Common myeloid progenitor, CD34-positive (primary cell): ENCODE results near the gene LYPD1.

ENCODE experiments used
- CTCF ChIA-PET: fragments of 350-600 bp; sonication (Branson Sonifier 250); formaldehyde crosslinking; loops from one replicate; lab custom pipeline; 2021; ENCODE audit warnings: antibody characterized with exemption; lab: Charles Lee
- POLR2A ChIA-PET: fragments of 350-600 bp; sonication (Branson Sonifier 250); formaldehyde crosslinking; loops from one replicate; lab custom pipeline; 2021; ENCODE audit warnings: antibody characterized with exemption; lab: Charles Lee
- DNase-seq, 3 donors: peaks; one replicate each; pipeline versions ENCODE4 v3.0.0 to v3.0.0-alpha.2; 2013
- H3K27ac ChIP-seq, 2 experiments: 1 replicate in 1 of 2; 2 replicates in 1 of 2; pipeline ENCODE4 v1.7.0; 2013; ENCODE audit warnings: inconsistent platforms in 2 of 2, low read length in 2 of 2, mild to moderate bottlenecking in 2 of 2, low read depth in 1 of 2, moderate library complexity in 1 of 2; ENCODE audit not compliant: severe bottlenecking in 2 of 2, insufficient read depth in 1 of 2, poor library complexity in 1 of 2
- H3K27me3 ChIP-seq, 5 experiments: replicated peaks in 2 of 5; 1 replicate in 3 of 5; 2 replicates in 2 of 5; pipeline versions ENCODE4 v1.6.1 to v1.7.0; 2013; ENCODE audit warnings: low read length in 4 of 5, mild to moderate bottlenecking in 2 of 5, moderate library complexity in 2 of 5, inconsistent platforms in 1 of 5; ENCODE audit not compliant: insufficient read depth in 5 of 5, control insufficient read depth in 4 of 5
- H3K36me3 ChIP-seq, 4 experiments: 1 replicate in 2 of 4; 2 replicates in 2 of 4; pipeline versions ENCODE4 v1.6.1 to v1.7.0; 2013; ENCODE audit warnings: low read length in 3 of 4, control low read depth in 1 of 4, mild to moderate bottlenecking in 1 of 4; ENCODE audit not compliant: control insufficient read depth in 4 of 4, insufficient read depth in 4 of 4
- H3K4me1 ChIP-seq, 4 experiments: 1 replicate in 3 of 4; 2 replicates in 1 of 4; pipeline versions ENCODE4 v1.6.1 to v1.7.1; 2013; ENCODE audit warnings: low read length in 3 of 4, mild to moderate bottlenecking in 3 of 4, control low read depth in 1 of 4, inconsistent platforms in 1 of 4, moderate library complexity in 1 of 4; ENCODE audit not compliant: control insufficient read depth in 4 of 4, insufficient read depth in 4 of 4; ENCODE audit errors: control extremely low read depth in 1 of 4
- H3K4me3 ChIP-seq, 7 experiments: 1 replicate in 4 of 7; 2 replicates in 3 of 7; pipeline versions ENCODE4 v1.5.1 to v1.7.0; 2013; ENCODE audit warnings: mild to moderate bottlenecking in 7 of 7, low read length in 6 of 7, moderate library complexity in 6 of 7, inconsistent platforms in 2 of 7, low read depth in 2 of 7, control low read depth in 1 of 7; ENCODE audit not compliant: insufficient read depth in 4 of 7, control insufficient read depth in 1 of 7; ENCODE audit errors: extremely low read depth in 1 of 7
- H3K9me3 ChIP-seq, 5 experiments: 1 replicate in 4 of 5; 2 replicates in 1 of 5; pipeline versions ENCODE4 v1.6.1 to v1.7.1; 2013; ENCODE audit warnings: low read length in 4 of 5, mild to moderate bottlenecking in 2 of 5, inconsistent platforms in 1 of 5, low read depth in 1 of 5, moderate library complexity in 1 of 5; ENCODE audit not compliant: control insufficient read depth in 4 of 5, insufficient read depth in 2 of 5; ENCODE audit errors: control extremely low read depth in 1 of 5
- WGBS: methylation state at CpG from one replicate; pipeline ENCODE4 v1.1.5; 2013; ENCODE audit not compliant: insufficient coverage; 5-methylcytosine and 5-hydroxymethylcytosine counted together

The LYPD1 gene

DNA sequence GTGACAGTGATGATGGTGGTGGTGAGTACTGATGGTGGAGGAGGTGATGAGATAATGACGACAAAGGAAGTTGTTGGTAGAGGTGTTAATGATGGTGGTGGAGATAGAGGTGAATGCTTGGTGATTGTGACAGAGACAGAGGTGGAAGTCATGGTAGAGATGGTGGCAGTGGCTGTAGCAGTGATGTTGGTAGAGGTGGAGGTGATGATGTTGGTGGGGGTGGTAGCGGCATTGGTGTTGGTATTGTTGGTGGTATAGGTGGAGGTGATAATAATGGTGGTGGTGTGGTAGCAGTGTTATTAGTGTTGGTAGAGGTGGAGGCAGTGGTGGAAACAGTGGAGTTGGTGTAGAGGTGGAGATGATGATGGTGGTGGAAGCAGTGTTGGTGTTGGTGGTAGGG lies 36.4 kb downstream of the LYPD1 start:
- Histone ChIP-seq H3K4me3 (no peak overlapping the region), H3K36me3 (no peaks in the 10 kb centered on the region), H3K27ac (no peak overlapping the region), H3K9me3 (no peaks in the 10 kb centered on the region), H3K27me3 (peaks cover 0 to 3% (median 0%) of the 10 kb centered on the region in 5 experiments), H3K4me1 (no peaks in the 10 kb centered on the region)
- no peak for DNase-seq
- WGBS = 100% methylated on average over 1 of the region's 2 CpGs
- POLR2A ChIA-PET = interaction anchor here (0.6 kb wide), 1 partner anchor 195 kb away, joined by 4 read pairs; no protein-coding TSS in a partner anchor
- CTCF ChIA-PET = no interaction called here

DNA sequence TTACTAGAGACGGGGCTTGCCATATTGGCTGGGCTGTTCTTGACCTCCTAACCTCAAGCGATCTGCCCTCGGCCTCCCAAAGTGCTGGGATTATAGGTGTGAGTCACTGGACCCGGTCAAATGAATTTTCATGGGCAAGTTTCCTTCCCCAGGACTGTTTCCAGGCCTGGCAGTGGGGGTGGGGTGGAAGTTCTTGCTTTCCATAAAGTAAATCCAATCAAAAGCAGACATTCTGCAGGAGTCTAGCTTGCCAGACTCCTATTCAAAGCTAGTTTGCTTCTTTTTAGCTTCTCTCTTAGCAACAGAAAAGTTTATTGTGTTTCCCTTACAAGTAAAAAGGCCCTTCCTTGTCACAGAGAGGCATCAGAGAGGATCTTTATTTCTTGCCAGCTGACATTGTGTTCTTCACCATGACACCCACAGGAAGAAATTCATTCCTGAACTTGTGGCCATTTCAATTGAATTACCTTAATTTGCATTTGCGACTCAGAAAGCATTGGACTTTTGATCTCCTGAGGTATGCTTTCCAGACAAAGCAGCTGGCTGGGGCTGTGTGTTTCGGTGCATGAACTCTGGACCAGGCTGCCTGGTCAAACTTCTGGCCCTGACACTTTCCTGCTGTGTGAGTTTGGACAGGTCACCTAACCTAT lies 37.9 kb downstream of the LYPD1 start:
- H3K36me3 ChIP-seq = no peaks in the 10 kb centered on the region
- no peak for DNase-seq
- CTCF ChIA-PET = interaction anchor here (1.0 kb wide), 1 partner anchor 9 kb away, joined by 3 read pairs; no protein-coding TSS in a partner anchor
- H3K27me3 ChIP-seq = peaks cover 0 to 2% (median 0%) of the 10 kb centered on the region in 5 experiments
- POLR2A ChIA-PET = no interaction called here
- no peaks in the 10 kb centered on the region for H3K9me3 ChIP-seq
- no peak overlapping the region for H3K4me3 ChIP-seq
- no peak overlapping the region for H3K27ac ChIP-seq
- no peaks in the 10 kb centered on the region for H3K4me1 ChIP-seq
- 94% methylated on average over 4 of the region's 6 CpGs for WGBS

DNA sequence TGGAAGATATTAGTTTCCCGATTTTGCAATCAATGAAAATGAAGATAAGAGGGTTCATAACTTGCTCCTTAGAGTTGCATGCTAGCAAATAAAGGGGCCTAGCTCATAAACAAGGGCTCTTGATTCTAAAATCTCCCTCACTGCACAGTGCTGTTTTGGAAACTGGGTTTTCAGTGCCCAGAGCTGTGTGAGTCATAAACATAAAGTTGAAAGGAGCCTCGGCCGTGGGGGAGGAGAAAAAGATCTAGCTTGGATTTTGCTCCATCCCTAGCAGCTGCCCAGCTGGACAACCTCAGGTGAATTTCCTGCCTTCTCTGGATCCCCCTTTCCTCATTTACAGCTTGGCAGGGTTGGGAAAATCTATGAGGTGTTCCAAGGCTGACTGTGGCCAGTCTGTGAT lies 42.5 kb downstream of the LYPD1 start:
- WGBS = 100% methylated on average over 3 of the region's 3 CpGs
- Histone ChIP-seq H3K4me3 (no peak overlapping the region), H3K4me1 (peaks cover 0 to 11% (median 3%) of the 10 kb centered on the region in 4 experiments), H3K27me3 (peaks cover 0 to 2% (median 0%) of the 10 kb centered on the region in 5 experiments), H3K9me3 (no peaks in the 10 kb centered on the region), H3K27ac (no peak overlapping the region), H3K36me3 (no peaks in the 10 kb centered on the region)
- ChIA-PET CTCF (no interaction called here), POLR2A (no interaction called here)
- no peak for DNase-seq

DNA sequence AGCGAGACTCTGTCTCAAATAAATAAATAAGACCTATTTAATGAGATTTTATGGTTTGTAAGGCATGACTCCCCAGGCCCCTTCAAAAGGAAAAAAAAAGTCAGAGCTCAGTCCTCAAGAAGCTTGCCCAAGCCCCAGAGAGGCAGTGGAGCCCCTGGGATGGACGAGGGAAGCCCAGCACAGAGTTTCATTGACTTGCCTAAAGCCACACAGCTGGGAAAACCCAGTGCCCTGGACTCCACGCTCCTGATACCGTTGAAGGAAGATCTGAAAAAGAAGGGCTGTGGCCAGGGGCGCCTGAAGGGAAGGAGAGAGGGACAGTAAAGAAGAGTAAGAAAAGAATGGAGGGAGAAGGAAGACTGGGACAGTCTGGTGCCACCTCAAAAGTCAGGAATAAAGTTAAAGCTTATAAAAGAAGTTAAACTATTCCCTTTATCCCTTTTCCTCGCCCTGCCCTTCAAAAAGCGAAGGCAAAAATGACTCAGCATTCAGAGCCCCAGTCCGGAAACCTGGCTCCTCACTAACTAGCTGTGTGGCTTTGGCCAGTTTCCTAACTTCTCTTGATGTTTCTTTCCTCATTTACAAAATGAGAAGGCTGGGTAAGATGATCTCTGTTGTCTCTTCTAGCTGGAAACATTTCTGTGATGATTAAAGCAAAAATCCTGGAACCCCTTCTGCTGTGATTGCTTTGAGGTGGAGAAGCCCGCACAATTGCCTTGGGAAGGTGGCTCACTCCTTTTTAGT lies 46.7 kb downstream of the LYPD1 start:
- ChIA-PET CTCF (interaction anchor here (0.9 to 1.2 kb wide), 3 partner anchors 9 to 37 kb away, joined by 3 to 4 read pairs (median 3); no protein-coding TSS in a partner anchor), POLR2A (no interaction called here)
- Histone ChIP-seq H3K4me3 (no peak overlapping the region), H3K9me3 (no peaks in the 10 kb centered on the region), H3K27ac (no peak overlapping the region), H3K27me3 (no peaks in the 10 kb centered on the region), H3K4me1 (peaks cover 0 to 11% (median 3%) of the 10 kb centered on the region in 4 experiments), H3K36me3 (no peaks in the 10 kb centered on the region)
- 54% methylated on average over 8 of the region's 9 CpGs for WGBS
- peak in 2 of 3 donors; percentile 14 to 18 for DNase-seq

DNA sequence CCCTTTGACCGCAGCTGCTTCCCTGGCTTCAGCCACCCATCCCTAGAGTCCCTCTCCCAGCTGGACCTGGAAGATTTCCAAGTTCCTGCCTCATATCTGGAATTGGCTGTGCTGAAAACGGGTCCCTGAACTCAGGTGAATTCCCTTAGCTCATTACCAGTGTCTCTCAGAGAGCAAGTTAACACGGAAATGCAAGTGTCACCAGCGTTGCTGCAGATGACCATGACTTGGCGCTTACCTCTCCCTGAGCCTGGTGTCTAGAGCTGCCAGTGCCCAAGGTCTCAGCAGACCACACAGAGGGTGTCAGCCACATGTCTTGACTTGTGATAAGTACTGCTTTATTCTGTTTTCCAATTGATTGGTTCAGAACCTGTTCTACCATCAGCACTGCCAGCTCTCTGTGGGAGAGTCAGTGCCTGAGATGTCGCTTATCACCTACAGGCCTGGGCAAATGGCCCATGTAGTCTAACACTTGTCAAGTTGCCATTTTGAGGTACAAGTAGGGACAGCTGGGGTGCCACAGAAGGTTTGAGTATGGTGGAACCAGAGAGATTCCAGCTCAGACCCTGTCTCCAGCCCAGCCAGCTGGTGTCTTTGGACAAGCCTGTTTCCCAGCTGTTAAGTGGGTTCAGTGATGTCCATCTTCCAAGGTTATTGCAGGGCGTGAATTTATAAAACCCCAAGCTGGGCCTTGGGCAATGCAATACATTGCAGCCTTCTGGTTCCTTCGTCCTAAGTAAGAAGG lies 48.7 kb downstream of the LYPD1 start:
- DNase-seq = no peak
- 87% methylated on average over 6 of the region's 8 CpGs for WGBS
- H3K4me1 ChIP-seq = peaks cover 0 to 11% (median 3%) of the 10 kb centered on the region in 4 experiments
- no peak overlapping the region for H3K4me3 ChIP-seq
- no peaks in the 10 kb centered on the region for H3K27me3 ChIP-seq
- H3K36me3 ChIP-seq = no peaks in the 10 kb centered on the region
- H3K27ac ChIP-seq = no peak overlapping the region
- H3K9me3 ChIP-seq = no peaks in the 10 kb centered on the region
- ChIA-PET POLR2A (no interaction called here), CTCF (no interaction called here)

DNA sequence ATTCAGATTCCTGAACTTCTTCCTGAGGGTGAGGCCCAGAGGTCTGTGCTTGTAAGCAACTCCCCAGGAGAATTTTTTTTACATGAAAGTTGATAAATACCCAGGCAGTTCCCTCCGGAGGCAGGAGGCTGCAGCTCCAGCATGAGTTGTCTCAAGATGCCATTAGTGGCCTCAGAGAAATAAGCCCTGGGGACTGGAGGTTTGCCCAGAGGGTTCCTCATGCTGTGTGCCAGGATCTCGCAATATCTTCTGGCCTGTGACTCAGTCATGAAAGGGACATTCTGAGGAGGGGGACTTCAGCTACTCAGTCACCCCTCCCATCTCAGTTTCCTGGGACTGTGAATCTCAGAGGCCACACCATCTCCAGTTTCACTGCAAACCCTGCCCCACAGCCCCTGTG lies 49.9 kb downstream of the LYPD1 start:
- H3K27ac ChIP-seq = no peak overlapping the region
- H3K36me3 ChIP-seq = no peaks in the 10 kb centered on the region
- no peaks in the 10 kb centered on the region for H3K9me3 ChIP-seq
- H3K4me1 ChIP-seq = peaks cover 0 to 11% (median 3%) of the 10 kb centered on the region in 4 experiments
- no peaks in the 10 kb centered on the region for H3K27me3 ChIP-seq
- no peak for DNase-seq
- ChIA-PET CTCF (no interaction called here), POLR2A (no interaction called here)
- no peak overlapping the region for H3K4me3 ChIP-seq
- 100% methylated on average over 2 of the region's 2 CpGs for WGBS
